GM13977 (cell line): ENCODE measurements around the gene SLC25A41.

ENCODE experiments used
- DNase-seq: peaks from one replicate; pipeline ENCODE4 v3.0.0; 2012; ENCODE audit warnings: low spot score
- in situ Hi-C: fragments of 300-500 bp; cut with MboI; formaldehyde crosslinking; loops from one replicate; pipeline ENCODE4 v1.12.0; 2022; ENCODE audit warnings: low sequenced_read_pairs, low pct_unique_long_range_greater_than_20kb, mixed read lengths, inconsistent platforms; ENCODE audit not compliant: unreplicated experiment
- TF ChIP-seq, protein P1 (sequence below): IDR thresholded peaks from 2 replicates; pipeline ENCODE4 v1.5.1; 2012; ENCODE audit warnings: mild to moderate bottlenecking, control low read depth; ENCODE audit not compliant: insufficient read depth; ENCODE audit errors: extremely low read depth, missing control alignments

SLC25A41 gene

DNA sequence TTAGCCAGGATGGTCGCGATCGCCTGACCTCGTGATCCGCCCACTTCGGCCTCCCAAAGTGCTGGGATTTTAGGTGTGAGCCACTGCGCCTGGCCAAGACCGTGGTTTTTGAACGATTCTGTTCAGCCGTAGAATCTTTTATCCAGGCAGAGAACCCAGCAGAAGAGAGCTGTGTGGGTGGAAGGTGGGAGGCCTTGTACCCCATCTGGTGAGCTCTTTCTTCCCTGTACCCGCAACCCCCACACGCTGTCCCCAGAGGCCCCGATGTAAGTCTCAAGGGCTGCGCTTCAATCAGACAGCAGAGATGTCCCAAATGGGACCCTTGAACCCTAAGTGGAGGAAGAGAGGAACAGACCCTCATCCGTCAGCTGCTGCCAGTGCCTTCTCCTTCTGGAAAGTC, 22.4 kb upstream of the SLC25A41 start:
- in situ Hi-C loops: no loop called here
- TF ChIP-seq, protein P1, sequence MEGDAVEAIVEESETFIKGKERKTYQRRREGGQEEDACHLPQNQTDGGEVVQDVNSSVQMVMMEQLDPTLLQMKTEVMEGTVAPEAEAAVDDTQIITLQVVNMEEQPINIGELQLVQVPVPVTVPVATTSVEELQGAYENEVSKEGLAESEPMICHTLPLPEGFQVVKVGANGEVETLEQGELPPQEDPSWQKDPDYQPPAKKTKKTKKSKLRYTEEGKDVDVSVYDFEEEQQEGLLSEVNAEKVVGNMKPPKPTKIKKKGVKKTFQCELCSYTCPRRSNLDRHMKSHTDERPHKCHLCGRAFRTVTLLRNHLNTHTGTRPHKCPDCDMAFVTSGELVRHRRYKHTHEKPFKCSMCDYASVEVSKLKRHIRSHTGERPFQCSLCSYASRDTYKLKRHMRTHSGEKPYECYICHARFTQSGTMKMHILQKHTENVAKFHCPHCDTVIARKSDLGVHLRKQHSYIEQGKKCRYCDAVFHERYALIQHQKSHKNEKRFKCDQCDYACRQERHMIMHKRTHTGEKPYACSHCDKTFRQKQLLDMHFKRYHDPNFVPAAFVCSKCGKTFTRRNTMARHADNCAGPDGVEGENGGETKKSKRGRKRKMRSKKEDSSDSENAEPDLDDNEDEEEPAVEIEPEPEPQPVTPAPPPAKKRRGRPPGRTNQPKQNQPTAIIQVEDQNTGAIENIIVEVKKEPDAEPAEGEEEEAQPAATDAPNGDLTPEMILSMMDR: no peak
- DNase-seq: no peak

DNA sequence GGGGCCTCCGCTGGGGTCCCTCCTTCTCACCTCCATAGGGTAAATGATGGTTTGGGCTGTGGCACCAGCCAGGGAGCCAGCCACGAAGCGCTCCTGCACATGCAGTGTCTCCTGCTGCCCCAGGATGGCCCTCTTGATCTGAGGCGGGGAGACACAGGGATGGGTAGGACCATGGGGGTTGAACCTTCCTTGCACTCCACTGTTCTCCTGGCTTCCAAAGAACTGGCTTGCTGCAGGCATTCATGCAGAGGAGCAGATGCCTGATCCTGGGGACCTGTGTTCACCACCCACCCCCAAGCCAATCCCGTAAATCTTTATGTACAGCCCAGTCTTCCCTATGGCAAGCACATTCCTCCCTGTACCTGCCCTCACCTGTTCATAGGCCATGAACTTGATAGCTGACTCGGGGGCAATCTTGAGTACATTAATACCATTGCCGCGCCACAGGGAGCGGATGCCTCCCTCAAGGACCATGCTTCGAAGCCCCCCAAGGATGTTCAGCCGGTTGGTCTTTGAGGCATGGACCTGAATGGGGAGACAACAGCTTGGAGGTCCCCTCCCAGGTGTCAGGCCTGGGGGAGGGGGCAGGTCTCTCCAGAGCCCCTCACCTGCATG, 20.5 kb upstream of the SLC25A41 start:
- TF ChIP-seq, protein P1: no peak
- in situ Hi-C loops: no loop called here

DNA sequence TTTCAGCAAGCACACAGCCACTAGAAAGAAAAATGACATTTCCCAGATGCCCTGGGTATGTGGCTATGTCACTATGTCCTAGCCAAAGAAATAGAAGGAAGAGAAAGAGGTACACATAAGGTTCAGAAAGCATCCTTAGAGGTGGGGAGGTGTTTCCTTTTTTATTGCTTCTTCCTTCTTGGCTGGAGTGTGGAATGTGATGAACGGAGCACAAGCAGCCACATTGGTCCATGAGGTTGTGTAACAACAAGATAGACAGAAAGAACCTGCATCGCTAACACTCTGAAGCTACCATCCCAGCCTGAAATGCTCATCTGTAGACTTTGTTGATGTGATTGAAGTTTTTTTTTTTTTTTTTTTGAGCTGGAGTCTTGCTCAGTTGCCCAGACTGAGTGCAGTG, 19.3 kb upstream of the SLC25A41 start:
- DNase-seq: no peak
- TF ChIP-seq, protein P1: no peak
- in situ Hi-C loops: no loop called here

More for the DNA sequence above, 20.5 kb upstream of the SLC25A41 start:
- DNase-seq: no peak

DNA sequence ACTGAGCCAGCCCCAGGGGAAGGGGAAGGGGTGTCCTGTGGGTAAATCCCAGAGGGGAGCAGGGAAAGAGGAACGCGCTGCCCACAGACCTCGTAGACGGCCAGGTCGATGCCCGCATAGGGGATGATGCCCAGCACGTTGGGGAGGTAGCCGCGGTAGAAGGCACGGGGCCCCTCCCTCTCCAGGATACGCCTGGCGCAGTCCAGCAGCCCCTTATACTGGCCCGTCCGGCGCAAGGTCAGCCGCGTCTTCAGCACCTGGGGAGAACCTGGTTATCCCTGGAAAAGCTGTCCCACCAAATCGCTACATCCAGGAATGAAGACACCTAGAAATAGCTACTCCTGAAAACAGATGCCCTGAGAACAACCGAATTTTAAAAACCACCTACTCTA, 18.7 kb upstream of the SLC25A41 start:
- TF ChIP-seq, protein P1: no peak
- DNase-seq: no peak
- in situ Hi-C loops: no loop called here

DNA sequence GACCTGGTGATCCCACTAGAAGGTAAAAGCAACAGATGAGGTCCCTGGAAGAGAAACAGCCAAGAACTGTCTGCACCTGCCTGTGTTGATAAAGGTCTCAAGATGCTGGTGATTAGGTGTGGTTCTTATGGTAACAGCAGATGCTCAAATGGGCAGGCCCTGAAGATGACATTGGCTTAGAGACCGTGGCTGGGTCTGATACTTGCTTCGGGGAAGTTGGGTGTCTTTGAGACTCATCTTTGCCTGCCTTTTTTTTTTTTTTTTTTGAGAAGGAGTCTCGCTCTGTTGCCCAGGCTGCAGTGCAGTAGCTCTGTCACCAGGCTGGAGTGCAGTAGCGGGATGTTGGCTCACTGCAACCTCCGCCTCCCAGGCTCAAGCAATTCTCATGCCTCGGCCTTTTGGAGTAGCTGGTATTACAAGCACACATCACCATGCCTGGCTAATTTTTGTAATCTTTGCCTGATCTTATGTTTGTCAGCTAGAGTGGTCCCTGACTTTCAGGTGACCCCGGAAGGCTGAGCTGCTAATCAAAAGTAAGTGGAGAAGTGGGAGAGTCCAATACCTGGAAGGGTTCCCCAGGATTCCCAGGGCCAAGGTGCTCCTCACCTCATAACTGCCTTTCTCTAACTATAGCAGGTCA, 18.1 kb upstream of the SLC25A41 start:
- DNase-seq: no peak
- in situ Hi-C loops: no loop called here
- TF ChIP-seq, protein P1: no peak

DNA sequence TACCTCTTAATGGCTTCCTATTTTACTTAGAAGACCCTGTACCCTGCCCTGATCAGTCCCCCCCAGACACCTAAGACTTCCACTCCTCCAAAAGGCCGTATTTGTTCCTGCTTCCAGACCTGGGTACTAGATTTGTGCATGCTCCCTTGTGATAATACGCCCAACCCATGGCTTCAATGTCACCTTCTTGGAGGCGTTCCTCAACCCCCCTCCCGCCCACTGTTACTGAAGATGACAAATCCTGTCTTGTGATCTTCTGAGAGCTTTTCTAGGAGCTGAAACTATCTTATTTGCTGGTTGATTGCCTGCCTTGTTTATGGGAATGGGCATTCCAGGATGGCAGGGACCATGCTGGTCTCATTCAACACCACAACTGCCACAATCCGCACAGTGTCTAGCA, 16.6 kb upstream of the SLC25A41 start:
- DNase-seq: no peak
- TF ChIP-seq, protein P1: no peak
- in situ Hi-C loops: no loop called here
